KBM-7 (cell line): ENCODE measurements around the gene STAB2.

Experiments used
- DNase-seq: peaks from one replicate; pipeline ENCODE4 v3.0.0-alpha.2; 2015
- in situ Hi-C: fragments of 300-500 bp; cut with MboI; formaldehyde crosslinking; loops from 2 replicates; pipeline ENCODE4 v1.14.3; 2020; ENCODE audit warnings: low sequenced_read_pairs, low pct_unique_long_range_greater_than_20kb, mixed read lengths

STAB2 gene

GRCh38 chr12:103679421-103680170 is 92.5 kb downstream of the STAB2 start:
- in situ Hi-C loops, result no loop called here
- DNase-seq, result no peak

GRCh38 chr12:103680591-103681141 is 93.6 kb downstream of the STAB2 start:
- in situ Hi-C loops, result no loop called here
- peak; percentile 1 for DNase-seq

GRCh38 chr12:103686026-103686425 is 99.0 kb downstream of the STAB2 start:
- in situ Hi-C loops, result no loop called here
- no peak for DNase-seq

- no peak for DNase-seq
- in situ Hi-C loops, result no loop called here
Observed at GRCh38 chr12:103687253-103687652, 100.2 kb downstream of the STAB2 start.

- DNase-seq, result no peak
- in situ Hi-C loops, result no loop called here
Observed at GRCh38 chr12:103688376-103689063, 101.4 kb downstream of the STAB2 start.

- in situ Hi-C loops, result no loop called here
Observed at GRCh38 chr12:103690426-103690825, 103.4 kb downstream of the STAB2 start.

GRCh38 chr12:103691063-103691462 is 104.0 kb downstream of the STAB2 start:
- DNase-seq, result no peak
- in situ Hi-C loops, result no loop called here

More at GRCh38 chr12:103690426-103690825, 103.4 kb downstream of the STAB2 start:
- DNase-seq, result no peak

GRCh38 chr12:103696101-103696500 is 109.0 kb downstream of the STAB2 start:
- in situ Hi-C loops, result no loop called here
- DNase-seq, result no peak

- DNase-seq, result peak; percentile 20
- in situ Hi-C loops, result no loop called here
Observed at GRCh38 chr12:103697971-103698751, 111.1 kb downstream of the STAB2 start.

- peak; percentile 1 for DNase-seq
- in situ Hi-C loops, result no loop called here
Observed at GRCh38 chr12:103698752-103699560, 111.9 kb downstream of the STAB2 start.

- no peak for DNase-seq
- in situ Hi-C loops, result no loop called here
Observed at GRCh38 chr12:103705098-103705497, 118.0 kb downstream of the STAB2 start.

- in situ Hi-C loops, result no loop called here
- DNase-seq, result no peak
Observed at GRCh38 chr12:103705927-103706326, 118.9 kb downstream of the STAB2 start.

- no peak for DNase-seq
- in situ Hi-C loops, result no loop called here
Observed at GRCh38 chr12:103707446-103707845, 120.4 kb downstream of the STAB2 start.

- DNase-seq, result no peak
- in situ Hi-C loops, result no loop called here
Observed at GRCh38 chr12:103710544-103710943, 123.5 kb downstream of the STAB2 start.

GRCh38 chr12:103712216-103712615 is 125.1 kb downstream of the STAB2 start:
- in situ Hi-C loops, result no loop called here
- no peak for DNase-seq

GRCh38 chr12:103715494-103715893 is 128.4 kb downstream of the STAB2 start:
- in situ Hi-C loops, result no loop called here
- DNase-seq, result no peak

- no peak for DNase-seq
- in situ Hi-C loops, result no loop called here
Observed at GRCh38 chr12:103716517-103717196, 129.6 kb downstream of the STAB2 start.

- in situ Hi-C loops, result no loop called here
- no peak for DNase-seq
Observed at GRCh38 chr12:103725398-103725797, 138.3 kb downstream of the STAB2 start.
